Retina (tissue), 1 donor: ENCODE data around the gene LENG8.

Experiments used
- DNase-seq: peaks from one replicate; pipeline ENCODE4 v3.0.0-alpha.2; 2016

LENG8 gene

DNA sequence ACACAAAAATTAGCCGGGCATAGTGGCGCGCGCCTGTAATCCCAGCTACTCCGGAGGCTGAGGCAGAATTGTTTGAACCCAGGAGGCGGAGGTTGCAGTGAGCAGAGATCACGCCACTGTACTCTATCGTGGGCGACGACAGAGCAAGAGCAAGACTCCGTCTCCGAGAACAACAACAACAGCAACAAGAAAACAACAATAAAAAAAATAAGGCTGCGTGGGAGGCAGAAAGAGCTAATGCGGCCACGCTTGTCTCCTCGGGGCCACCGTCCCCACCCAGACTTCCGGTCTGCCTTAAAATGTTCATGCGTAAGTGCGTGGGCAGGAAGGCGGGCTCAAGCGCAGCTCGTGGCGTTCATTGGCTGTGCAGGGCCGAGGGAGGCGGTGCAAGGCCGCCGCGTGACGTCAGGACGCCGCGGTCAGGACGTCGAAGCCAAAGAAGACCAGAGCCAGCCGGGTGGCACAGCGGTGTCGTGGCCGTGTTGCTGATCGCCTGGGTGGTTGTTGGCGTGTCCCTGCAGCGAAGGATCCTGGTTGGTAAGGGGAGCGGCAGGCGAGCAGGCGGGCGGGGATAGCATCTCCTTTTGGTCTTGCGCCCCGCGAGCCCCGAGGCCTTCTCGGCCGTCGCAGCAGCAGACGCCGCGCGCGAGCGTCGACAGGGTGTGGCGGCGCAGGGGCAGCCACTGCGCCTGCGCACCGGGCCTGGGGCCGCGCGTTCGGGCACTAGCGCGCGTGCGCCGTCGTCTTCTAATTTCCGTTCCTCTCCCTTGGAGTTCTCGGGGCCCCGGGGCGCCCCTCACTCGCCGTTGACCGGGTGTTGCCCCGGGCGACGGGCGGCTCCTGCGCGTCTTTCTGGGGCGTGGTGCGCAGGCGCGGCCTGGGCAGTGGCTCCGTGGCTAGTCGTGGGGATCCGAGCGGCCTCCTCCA lies at the start of gene LENG8:
Gene LENG8 (plus strand): TSS at position 426 of the 927 bp plus-strand sequence. CDS start 2,146 bp downstream, outside the sequence.
- DNase-seq: peak; percentile 100

DNA sequence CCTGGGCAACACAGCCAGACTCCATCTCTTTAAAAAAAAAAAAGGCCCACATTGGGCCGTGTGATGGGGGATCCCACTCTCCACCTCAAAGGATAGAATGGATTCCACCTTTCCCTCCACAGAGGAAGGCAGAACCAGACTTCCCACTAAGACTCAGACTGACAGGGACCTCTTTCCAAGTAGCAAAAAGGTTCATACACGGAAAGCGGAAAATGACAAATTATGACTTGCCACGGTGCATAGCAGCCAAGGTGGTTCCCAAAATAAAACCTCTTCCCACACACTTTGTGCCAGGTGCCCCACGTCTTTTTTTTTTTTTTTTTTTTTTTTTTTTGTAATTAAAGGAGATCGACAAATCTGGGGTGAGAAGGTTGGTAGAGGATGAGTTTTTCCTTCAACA lies 48.1 kb upstream of the LENG8 start:
- no peak for DNase-seq

DNA sequence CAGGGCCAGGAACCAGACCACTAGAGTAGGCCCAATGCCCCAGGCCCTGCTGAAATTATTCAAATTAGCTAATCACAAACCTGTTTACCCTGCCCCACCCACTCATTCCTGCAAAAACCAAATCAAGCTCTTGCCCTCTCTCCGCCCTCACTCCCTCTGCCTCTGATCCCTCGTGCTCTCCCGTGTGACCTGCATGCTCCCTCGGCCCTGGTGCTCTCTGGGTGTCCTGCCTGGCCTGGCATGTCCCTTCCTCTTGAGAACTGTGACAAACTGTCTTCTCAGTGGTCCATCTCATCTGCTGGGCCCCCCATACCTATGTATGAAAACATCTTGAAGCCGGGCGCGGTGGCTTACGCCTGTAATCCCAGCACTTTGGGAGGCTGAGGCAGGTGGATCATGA lies 45.9 kb upstream of the LENG8 start:
- no peak for DNase-seq

DNA sequence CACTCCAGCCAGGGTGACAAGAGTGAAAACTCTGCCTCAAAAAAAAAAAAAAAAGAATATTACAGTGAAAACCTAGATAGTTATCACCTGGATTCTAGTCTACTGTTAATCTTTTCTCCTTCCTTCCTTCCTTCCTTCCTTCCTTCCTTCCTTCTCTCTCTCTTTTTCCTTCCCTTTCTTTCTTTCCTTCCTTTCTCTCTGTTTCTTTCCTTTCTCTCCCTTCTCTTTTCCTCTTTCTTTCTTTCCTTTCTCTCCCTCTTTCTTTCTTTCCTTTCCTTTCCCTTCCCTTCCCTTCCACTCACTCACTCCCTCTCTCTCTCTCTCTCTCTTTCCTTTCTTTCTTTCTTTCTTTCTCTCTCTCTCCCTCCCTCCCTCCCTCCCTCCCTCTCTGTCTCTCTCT lies 43.4 kb upstream of the LENG8 start:
- no peak for DNase-seq

DNA sequence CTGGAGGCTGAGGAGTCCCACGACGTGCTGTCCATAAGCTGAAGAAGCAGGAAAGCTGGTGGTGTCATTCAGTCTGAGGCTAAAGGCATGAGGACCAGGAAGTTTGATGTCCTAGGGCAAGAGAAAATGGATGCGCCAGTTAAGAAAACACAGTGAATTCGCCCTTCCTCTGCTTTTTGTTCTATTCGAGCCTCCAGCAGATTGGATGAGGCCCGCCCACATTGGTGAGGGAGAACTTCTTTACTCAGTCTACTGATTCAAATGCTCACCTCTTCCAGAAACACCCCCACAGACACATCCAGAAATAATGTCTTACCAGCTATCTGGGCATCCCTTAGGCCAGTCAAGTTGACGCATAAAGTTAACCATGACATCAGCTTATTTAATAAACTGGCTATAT lies 41.2 kb upstream of the LENG8 start:
- no peak for DNase-seq

DNA sequence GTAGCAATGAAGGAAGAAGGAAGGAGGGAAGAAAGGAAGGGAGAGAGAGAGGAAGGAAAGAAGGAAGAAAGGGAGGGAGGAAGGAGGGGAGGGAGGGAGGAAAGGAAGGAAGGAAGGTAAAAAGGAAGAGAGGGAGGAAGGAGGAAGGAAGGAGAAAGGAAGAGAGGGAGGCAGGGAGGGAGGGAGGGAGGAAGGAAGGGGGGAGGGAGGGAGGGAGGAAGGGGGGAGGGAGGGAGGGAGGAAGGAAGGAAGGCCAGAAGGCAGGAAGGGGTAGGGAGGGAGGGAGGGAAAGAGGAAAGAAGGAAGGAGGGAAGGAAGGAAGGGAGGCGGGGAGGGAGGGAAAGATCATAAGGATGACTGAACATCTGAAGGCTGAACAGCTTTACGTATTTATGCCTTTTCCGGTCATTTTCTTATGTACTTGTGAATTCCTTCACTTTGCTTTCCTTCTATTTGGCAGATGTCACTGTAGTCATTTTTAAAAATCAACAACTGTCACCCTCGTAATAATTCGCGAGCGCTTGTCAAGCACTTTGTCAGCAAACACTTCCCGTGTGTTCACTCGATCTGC lies 40.5 kb upstream of the LENG8 start:
- DNase-seq: no peak

DNA sequence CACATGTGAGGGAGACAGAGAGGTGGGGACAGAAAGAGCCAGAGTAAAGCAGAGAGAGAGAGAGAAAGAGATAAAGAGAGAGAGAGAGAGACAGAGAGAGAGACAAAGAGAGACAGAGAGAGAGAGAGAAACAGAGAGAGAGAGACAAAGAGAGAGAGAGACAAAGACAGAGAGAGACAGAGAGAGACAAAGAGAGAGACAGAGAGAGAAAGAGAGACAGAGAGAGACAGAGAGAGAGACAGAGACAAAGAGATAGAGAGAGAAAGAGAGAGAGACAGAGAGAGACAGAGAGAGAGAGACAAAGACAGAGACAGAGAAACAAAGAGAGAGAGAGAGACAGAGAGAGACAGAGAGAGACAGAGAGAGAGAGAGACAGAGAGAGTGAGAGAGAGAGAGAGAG lies 38.0 kb upstream of the LENG8 start:
- no peak for DNase-seq

DNA sequence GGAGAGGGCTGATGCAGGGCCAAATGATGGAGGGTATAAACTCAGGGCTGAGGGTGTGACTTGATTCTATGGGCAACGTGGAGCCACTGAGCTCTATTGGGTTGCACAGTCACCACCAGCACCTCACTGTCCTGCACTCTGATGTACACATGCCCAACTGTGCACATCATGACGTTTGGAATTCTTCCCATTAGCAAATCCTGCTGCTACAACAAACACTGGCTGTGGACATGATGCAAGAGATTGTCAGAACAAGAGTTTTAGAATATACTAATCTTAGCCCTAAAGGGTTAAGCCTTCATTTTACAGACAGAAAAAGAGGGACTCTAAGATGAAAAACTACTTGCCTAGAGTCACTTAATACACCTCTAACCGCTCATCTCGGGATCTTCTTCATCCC lies 36.1 kb upstream of the LENG8 start:
- no peak for DNase-seq

DNA sequence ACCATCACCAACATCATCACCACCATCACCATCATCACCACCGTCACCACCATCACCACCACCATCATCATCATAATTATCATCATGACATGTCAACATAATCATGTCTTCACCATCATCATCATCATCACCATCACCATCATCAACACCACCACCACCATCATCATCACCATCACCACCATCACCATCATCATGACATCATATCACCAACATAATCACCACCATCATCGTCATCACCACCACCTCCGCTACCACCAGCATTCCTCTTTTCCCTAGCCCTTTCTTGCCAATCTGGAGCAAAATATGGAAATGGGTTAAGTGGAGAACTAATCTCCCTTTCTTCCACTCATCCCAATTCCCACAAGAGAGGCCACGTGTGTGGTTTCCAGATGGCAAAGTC lies 34.8 kb upstream of the LENG8 start:
- no peak for DNase-seq

DNA sequence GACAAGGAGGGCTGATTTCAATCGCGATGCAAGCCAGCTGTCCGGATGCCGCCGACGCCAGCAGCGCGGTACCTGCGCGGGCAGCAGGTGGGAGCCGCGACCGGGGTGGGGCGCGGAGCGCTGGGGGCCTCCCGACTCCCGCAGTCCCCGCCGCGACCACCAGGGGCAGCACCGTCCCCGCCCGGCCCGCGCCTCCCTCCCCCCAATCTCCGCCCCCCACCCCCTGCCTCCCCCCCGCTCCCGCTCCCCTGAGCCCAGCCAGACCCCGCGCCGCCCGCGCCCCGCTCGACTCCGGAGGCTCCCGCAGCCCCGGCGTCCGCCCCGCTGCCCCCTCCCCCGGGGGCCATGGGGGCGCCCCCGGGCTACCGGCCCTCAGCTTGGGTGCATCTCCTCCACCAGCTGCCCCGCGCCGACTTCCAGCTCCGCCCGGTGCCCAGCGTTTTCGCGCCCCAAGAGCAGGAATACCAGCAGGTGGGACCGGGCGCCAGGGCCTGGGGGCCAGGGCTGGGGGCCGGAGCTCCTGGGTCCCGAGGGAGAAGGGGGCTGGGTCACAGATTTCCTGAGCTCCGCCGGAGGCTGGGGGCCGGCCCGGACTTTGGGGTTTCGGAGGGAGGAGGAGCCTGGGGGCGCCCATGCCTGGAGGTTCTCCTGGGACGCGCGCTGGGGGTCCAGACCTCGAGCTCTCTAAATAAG lies 33.6 kb upstream of the LENG8 start, which contains the start of gene TTYH1:
Gene TTYH1 (plus strand): TSS at position 257 of the 693 bp plus-strand sequence. CDS start 89 bp downstream, at position 346.
- peak; percentile 76 for DNase-seq

DNA sequence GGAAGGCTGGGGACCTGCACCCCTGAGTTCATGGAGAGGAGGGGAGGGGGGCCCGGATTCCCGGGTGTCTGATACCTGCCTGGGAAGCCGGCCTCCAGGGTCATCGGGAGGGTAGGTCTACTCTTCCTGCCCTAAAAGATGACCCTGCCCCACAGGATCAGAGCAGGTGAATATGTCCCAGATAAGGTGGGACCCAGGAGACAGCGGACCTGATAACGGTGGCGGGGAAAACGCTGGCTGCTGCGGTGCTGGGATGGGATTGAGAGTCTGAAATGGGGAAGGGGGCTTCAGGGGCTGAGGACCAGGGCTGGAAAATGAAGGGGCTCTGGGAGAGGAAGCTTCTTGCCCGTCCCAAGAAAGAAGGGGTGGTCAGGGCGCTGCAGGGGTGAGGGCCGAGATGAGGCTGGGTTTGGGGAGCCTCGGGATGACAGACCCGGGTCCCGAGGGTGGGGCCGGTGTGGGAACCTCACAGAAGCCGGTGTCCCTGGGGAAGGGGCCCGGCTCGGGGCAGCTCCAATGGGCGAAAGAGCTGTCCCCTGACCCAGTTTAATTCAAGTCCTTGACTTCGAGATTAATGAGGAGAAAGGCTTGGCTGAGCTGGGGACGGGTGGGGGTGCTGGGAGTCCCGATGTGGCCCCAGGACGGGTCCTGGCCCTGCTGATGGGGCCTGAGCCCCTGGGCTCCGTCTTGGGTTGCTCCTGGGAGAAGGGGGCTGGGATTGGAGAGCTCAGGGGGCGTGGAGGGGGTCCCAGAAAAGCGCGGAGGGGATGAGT lies 32.9 kb upstream of the LENG8 start:
- peak; percentile 76 for DNase-seq

DNA sequence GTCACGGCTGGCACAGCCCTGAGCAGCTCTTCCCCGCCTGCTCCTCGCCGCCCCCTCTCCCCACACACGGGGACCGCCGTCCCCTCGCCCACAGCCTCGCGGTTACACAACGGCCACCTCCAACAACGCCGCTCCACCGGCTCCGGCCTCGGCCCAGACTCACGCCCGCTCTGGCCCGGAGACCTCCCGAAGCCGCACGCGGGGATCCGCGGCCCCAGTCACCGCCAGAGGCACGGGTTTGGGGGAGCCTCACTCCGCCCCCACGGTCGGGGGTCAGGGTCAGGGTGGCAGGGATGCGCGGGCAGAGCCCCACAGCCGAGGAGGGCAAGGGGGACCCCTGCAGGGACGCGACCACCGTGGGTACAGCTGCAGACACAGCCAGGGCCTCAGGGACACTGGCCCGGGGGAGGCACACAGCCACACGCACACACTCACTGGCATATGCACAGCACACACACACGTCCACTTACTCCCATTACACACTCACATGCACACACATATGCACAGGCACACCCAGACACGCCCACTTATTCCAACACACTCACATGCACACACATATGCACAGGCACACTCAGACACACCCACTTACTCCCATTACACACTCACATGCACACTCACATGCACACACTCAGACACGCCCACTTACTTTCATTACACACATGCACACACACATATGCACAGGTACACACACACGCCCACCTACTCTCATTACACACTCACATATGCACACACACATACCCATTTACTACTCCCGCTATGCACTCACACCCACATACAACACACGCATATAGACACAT lies 32.1 kb upstream of the LENG8 start:
- DNase-seq: peak; percentile 70

DNA sequence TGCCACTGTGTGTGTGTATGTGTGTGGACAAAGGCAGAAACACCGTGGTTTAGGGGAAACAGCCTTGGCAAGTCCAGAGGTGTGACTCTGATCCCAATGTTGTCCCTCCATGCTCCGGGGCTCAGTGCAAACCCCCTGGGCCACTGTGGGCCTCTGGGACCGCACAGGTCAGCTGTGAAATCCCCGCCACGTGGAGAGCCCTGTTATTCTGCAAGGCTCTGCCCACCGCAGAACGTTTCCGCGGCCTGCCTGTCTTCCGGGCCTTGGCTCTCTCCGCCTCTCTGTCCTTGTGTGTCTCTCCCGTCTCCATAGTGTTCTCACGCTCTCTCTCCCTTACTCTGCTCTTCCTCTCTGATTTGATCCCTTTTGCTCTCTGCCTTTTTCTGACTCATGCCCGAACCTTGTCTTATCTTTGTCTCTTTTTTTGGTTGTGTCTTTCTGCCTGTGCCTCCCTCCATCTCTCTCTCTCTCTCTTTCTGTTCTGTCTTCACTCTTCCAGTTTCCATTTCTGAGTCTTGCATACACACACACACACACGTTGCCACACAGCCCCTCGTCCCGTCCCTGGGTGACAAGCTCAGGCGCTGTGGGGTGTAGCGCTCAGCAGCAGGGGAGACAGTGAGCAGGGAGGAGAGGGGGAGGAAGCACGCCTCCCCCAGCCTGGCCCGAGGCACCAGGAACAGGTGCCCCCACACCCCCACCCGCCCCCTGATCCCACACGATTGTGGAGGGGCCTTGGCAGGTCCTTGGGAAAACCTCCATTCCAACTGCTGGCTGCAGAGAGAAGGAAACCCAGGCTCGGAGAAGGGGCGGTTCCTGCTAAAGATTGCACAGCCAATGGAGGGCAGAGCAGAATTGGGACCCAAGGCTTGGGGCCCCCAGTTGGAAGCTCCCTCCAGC lies 30.7 kb upstream of the LENG8 start:
- peak; percentile 66 for DNase-seq

DNA sequence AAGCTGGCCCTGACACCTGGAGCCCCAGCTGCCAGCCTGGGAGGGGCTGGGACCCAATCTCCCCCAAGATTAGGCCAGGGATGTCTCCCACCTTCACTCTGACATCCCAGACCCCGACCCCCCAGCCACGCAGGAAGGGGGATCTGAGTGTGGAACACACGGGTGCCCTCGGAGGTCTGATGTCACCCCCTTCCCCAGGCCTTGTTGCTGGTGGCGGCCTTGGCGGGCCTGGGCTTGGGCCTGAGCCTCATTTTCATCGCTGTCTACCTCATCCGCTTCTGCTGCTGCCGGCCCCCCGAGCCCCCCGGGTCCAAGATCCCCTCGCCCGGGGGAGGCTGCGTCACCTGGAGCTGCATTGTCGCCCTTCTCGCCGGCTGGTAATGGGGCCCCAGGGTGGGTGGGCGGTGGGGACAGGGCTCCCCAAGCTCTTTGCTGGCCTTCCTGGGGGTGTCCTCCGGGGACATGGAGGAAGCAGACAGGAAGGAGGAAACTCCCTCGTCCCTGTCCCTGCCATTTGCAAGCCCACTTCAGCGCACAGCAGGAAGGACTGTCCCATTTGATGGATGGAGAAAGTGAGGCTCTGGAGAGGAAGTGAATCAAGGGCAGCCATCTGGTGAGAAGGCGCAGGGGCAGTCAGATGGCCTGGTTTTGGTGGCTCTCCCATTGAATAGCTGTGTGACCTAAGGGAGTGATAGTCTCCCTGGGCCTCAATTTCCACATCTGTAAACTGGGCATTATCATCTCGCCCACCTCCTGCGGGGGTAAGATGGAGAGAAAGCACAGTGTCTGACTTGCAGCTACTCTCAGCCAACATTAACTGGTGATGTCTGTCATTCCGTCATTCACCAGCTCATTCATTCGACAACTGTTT lies 29.8 kb upstream of the LENG8 start:
- peak; percentile 29 for DNase-seq

DNA sequence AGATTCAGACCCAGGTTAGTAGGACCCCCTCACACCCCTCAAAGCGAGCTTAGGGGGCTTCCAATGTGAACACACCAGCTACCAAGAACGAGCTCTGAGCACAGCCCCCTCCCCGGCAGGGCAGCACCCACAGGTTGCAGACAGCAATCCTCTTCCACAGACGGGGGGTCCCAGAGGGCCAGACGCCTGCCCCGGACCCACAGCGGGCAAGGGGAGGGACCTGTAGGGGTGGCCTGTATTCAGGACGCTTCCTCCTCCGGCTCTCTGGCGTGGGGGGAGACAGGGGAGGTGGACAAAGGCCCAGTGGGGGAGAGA lies 29.0 kb upstream of the LENG8 start:
- DNase-seq: peak; percentile 87

DNA sequence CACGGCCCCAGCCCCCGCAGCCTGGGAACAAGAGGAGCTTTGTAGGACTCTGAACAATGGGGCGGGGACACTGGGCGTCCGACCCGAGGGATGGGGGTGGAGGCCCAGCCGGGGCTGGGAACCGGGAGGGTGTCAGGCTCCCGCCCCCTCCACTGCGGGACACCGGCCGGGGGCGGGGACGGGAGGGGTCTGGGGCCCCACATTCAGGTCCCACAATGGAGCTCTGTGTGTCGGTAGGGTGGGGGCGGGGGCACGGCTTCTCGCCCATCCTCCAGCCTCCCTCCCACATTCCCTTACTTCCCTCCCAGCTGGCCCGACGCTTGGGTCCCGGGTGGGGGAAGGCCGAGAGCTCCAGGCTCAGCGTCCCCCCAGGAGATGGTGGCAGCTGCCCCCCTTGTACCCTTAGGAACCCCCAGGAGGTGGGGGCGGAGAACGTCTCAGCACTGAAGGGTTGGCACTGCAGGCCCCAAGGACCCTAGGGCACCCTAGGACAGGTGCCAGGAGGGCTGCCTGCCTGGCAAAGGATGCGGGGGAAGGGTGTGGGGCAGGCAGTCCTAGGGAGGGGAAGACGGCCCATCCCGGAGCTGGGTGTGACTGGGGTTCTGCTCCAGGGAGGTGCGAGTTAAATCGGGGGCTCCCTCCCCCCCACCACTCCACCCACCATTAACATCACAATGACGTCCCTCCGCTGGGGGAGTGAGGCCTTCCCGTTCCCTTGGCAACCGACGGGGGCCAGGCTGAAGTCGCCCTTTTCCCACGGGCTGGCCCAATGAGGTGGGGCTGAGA lies 28.4 kb upstream of the LENG8 start:
- peak; percentile 93 for DNase-seq

DNA sequence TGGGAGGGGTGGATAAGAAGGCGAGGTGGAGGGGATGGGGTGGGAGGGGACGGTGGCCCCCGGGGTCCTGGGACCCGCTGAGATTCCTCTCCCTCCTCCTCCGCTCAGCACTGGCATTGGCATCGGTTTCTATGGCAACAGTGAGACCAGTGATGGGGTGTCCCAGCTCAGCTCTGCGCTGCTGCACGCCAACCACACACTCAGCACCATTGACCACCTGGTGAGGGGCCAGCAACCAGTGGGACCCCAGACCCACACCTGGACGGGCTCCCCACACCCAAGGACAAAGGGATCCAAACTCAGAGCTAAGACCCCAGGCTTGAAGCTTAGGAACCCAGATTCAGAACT lies 27.9 kb upstream of the LENG8 start:
- DNase-seq: no peak

DNA sequence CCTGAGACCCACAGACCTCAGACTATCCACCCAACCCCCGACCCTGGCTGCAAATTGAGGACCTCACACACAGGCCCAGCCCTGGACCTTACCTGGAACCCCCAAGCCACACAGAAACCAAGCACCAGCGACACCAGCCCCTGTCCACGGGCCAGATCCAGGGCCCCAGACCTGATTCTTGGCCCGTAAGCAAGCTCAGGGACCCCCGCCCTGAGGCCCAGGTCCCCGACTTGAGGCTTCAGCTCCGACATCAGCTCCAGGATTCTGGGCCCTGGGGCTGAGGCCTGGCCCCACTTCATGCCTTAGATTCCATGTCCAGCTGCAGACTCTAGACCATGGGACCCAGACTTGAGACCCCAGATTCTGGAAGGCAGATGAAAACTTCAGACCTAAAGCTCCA lies 27.5 kb upstream of the LENG8 start:
- no peak for DNase-seq

DNA sequence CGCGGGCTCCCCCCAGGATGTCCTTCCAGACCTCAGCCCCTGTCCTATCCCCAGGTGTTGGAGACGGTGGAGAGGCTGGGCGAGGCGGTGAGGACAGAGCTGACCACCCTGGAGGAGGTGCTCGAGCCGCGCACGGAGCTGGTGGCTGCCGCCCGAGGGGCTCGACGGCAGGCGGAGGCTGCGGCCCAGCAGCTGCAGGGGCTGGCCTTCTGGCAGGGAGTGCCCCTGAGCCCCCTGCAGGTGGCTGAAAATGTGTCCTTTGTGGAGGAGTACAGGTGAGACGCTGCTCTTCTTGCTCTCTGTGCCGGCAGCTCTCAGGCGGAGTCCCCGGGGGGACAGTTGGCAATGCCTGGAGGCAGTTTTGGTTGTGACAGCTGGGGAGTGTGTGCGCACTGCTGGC lies 26.9 kb upstream of the LENG8 start:
- peak; percentile 15 for DNase-seq
